Right ventricle myocardium inferior (tissue), 1 donor: ENCODE results near the gene MYO1D. TPM values are rescaled to one million over a fixed set of nuclear protein-coding genes. Genes with fewer than 3 reads are reported as not detected.
"Not testable (repeated sequence)": the region's sequence is repeated elsewhere in the genome, so short reads cannot be mapped to it uniquely, and the experiment has no call there.

Experiments used
- ATAC-seq: fragments of 200-7000 bp; cut with Tn5 transposase; one replicate; pipeline ENCODE4 v1.9.1; 2020; ENCODE audit warnings: mild to moderate bottlenecking, moderate library complexity
- DNase-seq: peaks from one replicate; pipeline ENCODE4 v3.0.0; 2021; ENCODE audit errors: missing footprints
- intact Hi-C: fragments of 100-400 bp; cut with DNase I; formaldehyde crosslinking; loops from one replicate; pipeline ENCODE4 v1.11.0; 2022
- total RNA-seq: library from RNA; stranded (reverse); fragmentation: NEBNext Ultra II Directional; extraction: Animal tissue kit (Norgen Biotek cat#: 25700); gene quantifications from one replicate; pipeline ENCODE4 v1.2.1, GENCODE V29; 2021
- donor health status: DM: no; HTN: yes; CAD: no; lungs with severe emphysema.

Gene MYO1D
- total RNA-seq, 1 donor from 2014 or later, result 4.7 TPM

DNA sequence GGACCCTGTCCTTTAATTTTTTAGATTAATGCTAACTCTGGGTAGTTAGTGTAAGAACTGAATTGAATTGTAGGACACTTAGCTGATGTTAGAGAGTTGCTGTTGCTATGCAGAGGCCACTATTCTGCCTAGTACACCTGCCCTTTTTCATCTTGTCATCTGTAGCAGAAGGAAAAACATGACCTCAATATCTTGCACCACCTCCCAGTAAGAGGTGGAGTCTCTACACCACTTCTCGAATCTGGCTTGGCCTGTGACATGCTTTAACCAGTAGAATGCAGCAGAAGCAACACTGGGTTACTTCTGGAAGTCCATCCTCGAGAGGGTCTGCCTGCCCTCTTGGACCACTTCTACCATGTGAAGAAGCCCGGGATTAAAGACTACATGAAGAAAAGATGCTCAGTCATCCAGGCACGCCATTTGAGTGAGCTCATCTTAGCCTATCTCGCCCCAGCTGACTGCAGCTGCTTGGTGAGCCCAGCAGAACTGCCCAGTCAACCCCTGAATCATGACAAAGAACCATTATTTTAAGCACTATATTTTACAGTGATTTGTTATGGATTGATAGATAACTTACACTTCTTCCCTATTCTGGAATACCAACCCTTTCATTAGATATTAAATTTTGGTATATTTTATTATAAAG, 153.5 kb downstream of the MYO1D start:
- DNase-seq, result no peak
- no peak for ATAC-seq
- intact Hi-C loops, result no loop called here

GRCh38 chr17:32722733-32723132, 154.2 kb downstream of the MYO1D start:
- intact Hi-C loops, result no loop called here
- ATAC-seq, result no peak
- no peak for DNase-seq

- ATAC-seq, result no peak
- no peak for DNase-seq
- intact Hi-C loops, result no loop called here
These were observed 156.3 kb downstream of the MYO1D start for GRCh38 chr17:32720671-32721070.

DNA sequence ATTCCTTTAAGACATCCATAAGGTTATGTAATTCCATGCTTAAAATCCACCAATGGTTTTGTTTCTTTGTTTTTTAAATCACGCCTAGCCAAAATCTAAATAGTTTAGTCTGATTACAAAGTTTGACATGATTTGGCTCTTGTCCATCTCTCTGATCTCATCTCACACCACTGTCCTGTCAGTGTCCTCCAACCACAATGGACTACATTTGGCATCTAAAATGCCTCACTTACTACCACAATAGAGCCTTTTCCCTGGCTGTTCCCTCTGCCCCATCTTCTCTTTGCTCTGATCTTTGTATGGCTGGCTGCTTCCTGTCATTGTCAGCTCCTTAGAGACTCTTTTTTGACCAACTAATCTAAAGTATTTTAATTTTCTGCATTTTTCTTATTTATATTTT, 157.2 kb downstream of the MYO1D start:
- ATAC-seq, result no peak
- intact Hi-C loops, result no loop called here

GRCh38 chr17:32714922-32715321, 162.0 kb downstream of the MYO1D start:
- ATAC-seq, DNase-seq: not testable (repeated sequence)

More for the DNA sequence above, 157.2 kb downstream of the MYO1D start:
- no peak for DNase-seq

GRCh38 chr17:32714206-32714605, 162.7 kb downstream of the MYO1D start:
- intact Hi-C loops, ATAC-seq, DNase-seq: not testable (repeated sequence)

More at GRCh38 chr17:32714922-32715321, 162.0 kb downstream of the MYO1D start:
- intact Hi-C loops, result not testable (repeated sequence)

GRCh38 chr17:32713081-32713480, 163.8 kb downstream of the MYO1D start:
- intact Hi-C loops, result no loop called here
- ATAC-seq (no peak), DNase-seq (no peak)

GRCh38 chr17:32709562-32709961, 167.4 kb downstream of the MYO1D start:
- intact Hi-C loops, result no loop called here
- ATAC-seq, result no peak
- no peak for DNase-seq

GRCh38 chr17:32701871-32702270, 175.1 kb downstream of the MYO1D start:
- intact Hi-C loops, result no loop called here
- DNase-seq (no peak), ATAC-seq (no peak)

DNA sequence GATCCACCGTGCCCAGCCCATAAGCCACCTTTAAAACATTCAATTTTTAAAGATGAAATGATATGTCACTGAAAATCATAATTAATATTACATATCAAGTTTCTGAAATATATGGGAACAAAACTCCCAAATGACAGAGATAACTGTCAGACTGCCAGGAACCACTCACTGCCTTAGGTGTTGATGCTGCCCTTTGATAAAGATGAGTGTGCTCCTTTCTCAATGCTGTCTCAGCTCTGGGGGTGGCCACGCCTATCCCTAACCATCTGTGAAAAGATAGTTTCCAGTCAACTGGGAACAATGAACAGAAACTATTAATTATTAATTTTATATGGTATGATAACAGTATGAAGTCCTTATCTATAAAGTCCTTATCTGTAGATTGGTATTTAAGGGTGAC, 177.7 kb downstream of the MYO1D start:
- no peak for DNase-seq
- ATAC-seq, result no peak
- intact Hi-C loops, result no loop called here

- ATAC-seq (no peak), DNase-seq (no peak)
- intact Hi-C loops, result no loop called here
These were observed 178.9 kb downstream of the MYO1D start for GRCh38 chr17:32697728-32698625.

- no peak for DNase-seq
- no peak for ATAC-seq
These were observed 180.5 kb downstream of the MYO1D start for GRCh38 chr17:32696426-32696825.

DNA sequence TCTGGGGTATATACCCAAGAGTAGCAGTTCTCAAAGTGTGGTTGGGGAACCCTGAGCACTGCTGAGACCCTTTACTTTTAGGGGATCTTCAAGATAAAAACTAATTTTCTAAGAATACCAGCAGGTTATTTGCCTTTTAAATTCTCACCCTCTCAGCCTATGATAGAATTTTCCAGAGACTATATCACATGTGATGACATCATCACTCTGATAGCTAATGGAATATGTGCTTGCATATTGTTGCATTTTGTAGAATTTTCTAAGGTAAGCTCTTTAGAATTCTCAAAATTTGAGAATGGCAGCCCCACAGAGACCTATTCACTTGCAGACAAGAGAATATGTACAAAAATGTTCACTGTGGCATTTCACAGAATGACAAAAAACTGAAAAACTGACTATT, 181.1 kb downstream of the MYO1D start:
- DNase-seq, result no peak
- intact Hi-C loops, result no loop called here
- no peak for ATAC-seq

More at GRCh38 chr17:32696426-32696825, 180.5 kb downstream of the MYO1D start:
- intact Hi-C loops, result no loop called here

DNA sequence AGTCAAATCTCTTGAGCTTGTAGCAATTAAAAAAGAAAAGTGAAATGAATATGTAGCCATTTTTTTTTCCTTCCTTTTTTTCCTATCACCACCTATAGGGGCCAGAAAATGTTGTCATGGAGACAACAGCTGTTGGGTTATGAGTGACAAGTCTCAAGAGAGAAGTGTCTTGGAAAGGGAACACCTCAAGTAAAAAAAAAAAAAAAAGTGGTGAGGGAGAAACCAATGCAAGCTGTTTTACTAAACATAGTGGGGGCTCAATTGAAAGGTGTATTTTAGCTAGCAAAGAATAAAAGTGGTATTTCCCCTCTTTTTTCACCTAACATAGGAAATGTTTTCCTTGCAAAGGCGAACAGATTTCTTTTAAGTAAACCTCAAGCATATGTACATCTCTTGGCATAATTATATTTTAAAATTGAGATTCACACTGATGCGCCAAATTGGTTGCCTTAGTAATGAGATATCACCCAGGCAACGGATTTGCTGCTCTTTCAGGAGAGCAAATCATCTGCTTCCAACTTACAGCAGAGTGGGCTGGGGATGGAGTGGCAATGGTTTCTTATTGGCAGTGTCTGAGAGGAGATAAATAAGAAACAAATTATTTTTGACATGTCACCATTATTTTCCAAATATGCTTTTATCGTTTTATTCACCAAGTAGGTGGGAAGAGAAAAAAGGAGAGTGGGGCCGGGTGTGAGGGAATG, 183.6 kb downstream of the MYO1D start:
- DNase-seq (no peak), ATAC-seq (no peak)
- intact Hi-C loops, result no loop called here

- ATAC-seq, result no peak
- no peak for DNase-seq
- intact Hi-C loops, result no loop called here
These were observed 184.7 kb downstream of the MYO1D start for GRCh38 chr17:32692179-32692578.

- ATAC-seq, result no peak
- intact Hi-C loops, result no loop called here
- no peak for DNase-seq
These were observed 187.6 kb downstream of the MYO1D start for GRCh38 chr17:32689348-32689747.

DNA sequence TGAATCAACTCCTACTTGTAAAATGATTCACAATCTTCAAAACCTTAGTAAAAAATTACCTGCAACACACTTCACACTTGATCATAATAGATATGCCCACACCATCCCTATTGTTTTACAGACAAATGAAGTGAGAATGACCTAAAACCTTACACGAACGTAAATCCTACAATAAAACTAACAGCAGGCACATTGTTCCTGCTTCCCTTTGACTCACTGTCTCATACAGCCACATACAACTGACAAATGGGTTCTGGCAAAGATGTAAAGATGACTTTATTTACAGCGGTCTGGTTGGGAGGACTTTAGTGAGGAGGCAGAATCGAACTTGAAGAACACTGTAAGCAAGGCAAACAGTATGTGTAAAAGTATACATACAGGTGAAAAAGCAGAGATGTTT, 188.7 kb downstream of the MYO1D start:
- no peak for ATAC-seq
- intact Hi-C loops, result no loop called here
- no peak for DNase-seq

DNA sequence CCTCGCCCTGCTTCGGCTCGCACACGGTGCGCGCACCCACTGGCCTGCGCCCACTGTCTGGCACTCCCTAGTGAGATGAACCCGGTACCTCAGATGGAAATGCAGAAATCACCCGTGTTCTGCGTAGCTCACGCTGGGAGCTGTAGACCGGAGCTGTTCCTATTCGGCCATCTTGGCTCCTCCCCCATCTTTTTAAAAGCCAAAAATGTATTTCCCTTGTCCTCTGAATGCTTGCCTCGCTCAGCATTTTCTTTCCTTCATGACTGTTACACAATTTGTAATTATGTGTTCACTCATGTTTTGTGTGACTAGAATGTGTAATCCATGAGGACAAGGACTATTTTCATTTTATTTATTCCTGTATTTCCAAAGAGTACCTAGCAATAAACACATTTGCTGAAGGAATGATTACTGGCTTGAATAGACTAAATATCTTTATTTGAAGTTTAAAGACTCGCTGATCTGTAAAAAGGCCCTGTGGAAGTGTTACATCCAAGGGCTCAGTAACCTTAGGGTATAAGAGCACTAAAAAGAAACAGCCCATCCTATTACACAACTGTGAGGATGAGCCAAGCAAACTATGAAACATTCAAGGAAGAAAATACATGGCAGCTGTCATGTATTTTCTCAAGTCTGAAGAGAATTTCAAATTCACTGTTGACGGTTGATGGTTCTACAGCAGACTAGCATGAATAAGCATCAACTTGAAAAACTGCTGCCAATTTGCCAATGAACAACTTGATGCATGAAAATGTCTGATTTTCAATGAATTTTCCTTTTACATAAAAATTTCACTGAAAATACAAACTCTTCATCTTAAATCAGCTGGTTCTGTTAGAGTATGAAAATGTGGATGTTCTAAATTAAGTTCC, 192.6 kb downstream of the MYO1D start:
- DNase-seq, result no peak
- ATAC-seq, result no peak
- intact Hi-C loops, result no loop called here

DNA sequence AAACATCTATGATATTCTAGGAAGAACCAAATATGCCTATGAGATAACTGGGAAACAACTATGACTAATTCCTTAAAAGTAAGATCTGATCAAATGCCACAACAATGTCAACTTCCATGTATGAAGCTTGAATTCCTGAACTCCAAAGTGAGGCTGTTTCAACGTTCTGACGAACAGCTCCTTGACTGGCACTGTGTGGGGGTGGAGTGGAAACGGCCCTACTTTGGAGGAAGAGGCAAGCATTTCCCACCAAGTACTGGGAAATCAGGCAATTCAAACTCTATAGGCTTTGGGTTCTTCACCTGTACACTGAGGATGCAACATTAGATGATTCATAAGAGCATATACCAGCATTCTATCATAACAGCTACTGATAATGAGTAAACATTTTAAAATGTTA, 203.0 kb downstream of the MYO1D start:
- DNase-seq (no peak), ATAC-seq (no peak)
- intact Hi-C loops, result no loop called here
